Chondrocyte (in vitro differentiated cells): ENCODE results near the gene TTC9C. TPM values are rescaled to one million over a fixed set of nuclear protein-coding genes. Genes with fewer than 3 reads are reported as not detected.

ENCODE experiments used
- DNase-seq: peaks from one replicate; pipeline ENCODE4 v3.0.0; 2021; ENCODE audit warnings: mixed read lengths, low spot score
- H3K27ac Mint-ChIP-seq: one replicate; pipeline ENCODE4 v1.8.0; 2021; ENCODE audit warnings: mild to moderate bottlenecking, moderate library complexity, mixed read lengths; ENCODE audit not compliant: unreplicated experiment
- H3K27me3 Mint-ChIP-seq: 2 replicates; pipeline ENCODE4 v1.8.0; 2021; ENCODE audit warnings: low read depth, mixed read lengths
- H3K36me3 Mint-ChIP-seq: 2 replicates; pipeline ENCODE4 v1.8.0; 2021; ENCODE audit warnings: low read depth, mixed read lengths
- H3K4me1 Mint-ChIP-seq: 2 replicates; pipeline ENCODE4 v1.8.0; 2021; ENCODE audit warnings: low read depth, mild to moderate bottlenecking, mixed read lengths
- H3K4me3 Mint-ChIP-seq: one replicate; pipeline ENCODE4 v1.8.0; 2021; ENCODE audit warnings: mild to moderate bottlenecking, moderate library complexity, mixed read lengths; ENCODE audit not compliant: unreplicated experiment
- H3K9me3 Mint-ChIP-seq: 2 replicates; pipeline ENCODE4 v1.8.0; 2021; ENCODE audit warnings: low read depth, mixed read lengths
- CTCF ChIP-seq: fragments of 200-600 bp; sonication (generic); IDR thresholded peaks from 2 replicates; pipeline ENCODE4 v1.5.0; 2021; ENCODE audit warnings: antibody characterized with exemption, mild to moderate bottlenecking, moderate library complexity
- total RNA-seq: library from RNA; stranded (reverse); gene quantifications from 3 replicates; pipeline ENCODE4 v1.2.1, GENCODE V29; 2021

The TTC9C gene
- total RNA-seq, 1 donor from 2014 or later, result 36.7 TPM

GRCh38 chr11:62770778-62771143 lies 42.5 kb downstream of the TTC9C start:
- Mint-ChIP-seq H3K27ac (peak overlapping the region; percentile 96), H3K4me1 (peaks cover 23% of the 10 kb centered on the region), H3K36me3 (peaks cover 7% of the 10 kb centered on the region), H3K9me3 (no peaks in the 10 kb centered on the region), H3K4me3 (peak overlapping the region; percentile 86), H3K27me3 (no peaks in the 10 kb centered on the region)
- no peak for TF ChIP-seq CTCF
- no peak for DNase-seq

DNA sequence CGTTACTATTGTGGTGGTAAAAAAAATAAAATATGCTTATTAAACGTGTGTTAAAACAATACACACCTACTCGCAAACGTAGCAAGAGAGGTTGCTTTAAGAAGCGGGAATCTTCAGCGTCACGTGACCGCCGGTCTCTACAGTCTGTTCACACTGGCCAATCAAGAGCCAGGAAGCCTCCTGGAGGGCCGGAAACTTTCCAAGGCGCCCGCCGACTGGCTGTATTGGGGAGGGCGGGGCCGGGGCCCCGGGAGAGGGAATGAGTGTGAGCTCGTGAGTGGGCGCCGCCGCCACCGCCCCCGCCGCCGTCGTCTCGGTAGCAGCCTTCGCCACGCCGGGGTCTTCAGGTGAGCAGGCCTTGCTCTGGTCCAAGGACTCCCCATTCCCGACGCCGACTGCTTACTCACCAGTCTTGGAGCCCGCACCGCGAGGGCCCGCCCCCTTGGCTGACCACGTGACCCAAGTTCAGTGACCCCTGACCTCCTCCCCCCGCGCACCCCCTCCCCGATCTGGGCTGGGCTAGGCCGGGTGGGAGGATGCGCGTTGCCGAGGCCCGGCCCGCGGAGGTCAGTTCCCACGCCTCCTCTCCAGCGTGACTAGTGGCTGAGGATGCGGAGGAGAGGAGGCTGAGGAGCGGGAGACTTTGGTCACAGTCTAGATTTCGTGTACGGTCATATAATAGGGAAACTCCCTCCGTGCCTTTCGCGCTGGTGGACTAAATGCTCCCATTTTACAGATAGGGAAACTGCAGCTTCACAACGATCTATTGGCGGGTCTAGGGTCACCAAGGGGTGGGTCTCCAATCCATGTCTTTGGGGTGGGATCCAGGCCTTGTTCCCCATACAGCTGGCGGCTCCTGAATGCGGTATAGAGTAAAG lies 43.1 kb downstream of the TTC9C start, which contains the start of gene TAF6L:
TAF6L (plus strand) TSS at position 253 of the 878 bp plus-strand sequence. CDS start 4,388 bp downstream, outside the sequence.
- Mint-ChIP-seq H3K4me1 (peaks cover 23% of the 10 kb centered on the region), H3K36me3 (peaks cover 8% of the 10 kb centered on the region), H3K9me3 (no peaks in the 10 kb centered on the region), H3K4me3 (peak within 1 kb of the TSS; percentile 86), H3K27ac (peak within 1 kb of the TSS; percentile 96), H3K27me3 (no peaks in the 10 kb centered on the region)
- no peak for TF ChIP-seq CTCF
- DNase-seq, result peak; percentile 99

- Mint-ChIP-seq H3K27ac (no peak overlapping the region), H3K36me3 (peaks cover 16% of the 10 kb centered on the region), H3K9me3 (no peaks in the 10 kb centered on the region), H3K4me1 (peaks cover 23% of the 10 kb centered on the region), H3K27me3 (no peaks in the 10 kb centered on the region), H3K4me3 (no peak overlapping the region)
- DNase-seq, result no peak
- no peak for TF ChIP-seq CTCF
Observed at GRCh38 chr11:62774407-62774806, 46.1 kb downstream of the TTC9C start.

GRCh38 chr11:62775646-62776045 lies 47.4 kb downstream of the TTC9C start:
- Mint-ChIP-seq H3K9me3 (no peaks in the 10 kb centered on the region), H3K27ac (no peak overlapping the region), H3K27me3 (no peaks in the 10 kb centered on the region), H3K36me3 (peaks cover 16% of the 10 kb centered on the region), H3K4me3 (no peak overlapping the region), H3K4me1 (peaks cover 11% of the 10 kb centered on the region)
- TF ChIP-seq CTCF, result no peak
- DNase-seq, result no peak

DNA sequence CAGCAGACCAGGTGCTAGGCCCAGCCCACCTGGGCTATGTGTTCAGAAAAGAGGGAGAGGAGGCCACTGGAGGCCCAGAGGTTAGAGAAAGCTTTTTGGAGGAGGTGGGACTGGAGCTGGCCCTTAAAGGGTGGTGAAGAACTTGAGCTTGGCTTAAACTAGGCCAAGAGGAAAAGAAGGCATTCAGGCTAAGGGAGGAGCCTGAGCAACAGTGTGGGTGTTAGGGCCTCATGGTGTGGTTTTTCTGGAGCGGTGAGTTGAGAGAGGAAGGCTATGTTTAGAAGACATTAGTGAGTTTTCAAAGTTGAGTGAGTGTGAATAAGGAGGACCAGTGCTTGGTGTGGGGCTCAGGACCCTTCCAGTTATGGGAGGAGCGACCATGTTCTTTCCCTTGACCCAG lies 49.1 kb downstream of the TTC9C start:
- peaks cover 16% of the 10 kb centered on the region for H3K36me3 Mint-ChIP-seq
- no peaks in the 10 kb centered on the region for H3K9me3 Mint-ChIP-seq
- no peak overlapping the region for H3K4me3 Mint-ChIP-seq
- H3K27me3 Mint-ChIP-seq, result no peaks in the 10 kb centered on the region
- H3K27ac Mint-ChIP-seq, result no peak overlapping the region
- H3K4me1 Mint-ChIP-seq, result no peaks in the 10 kb centered on the region
- no peak for DNase-seq
- no peak for TF ChIP-seq CTCF
